Naive B cell (primary cell): ENCODE data around the gene WDR93. TPM values are rescaled to one million over a fixed set of nuclear protein-coding genes. Genes with fewer than 3 reads are reported as not detected.
A peak's percentile ranks its signal among the peaks of the same experiment; 100 is the strongest.

Source experiments
- ATAC-seq, 2 donors: fragments of 150-1000 bp; cut with Tn5 transposase; 2 replicates each; pipeline ENCODE4 v1.10.0; 2021; ENCODE audit warnings: low read depth in 2 of 2, mild to moderate bottlenecking in 2 of 2, moderate library complexity in 2 of 2
- DNase-seq: peaks from one replicate; pipeline ENCODE4 v3.0.0; 2022
- H3K27ac Mint-ChIP-seq, 6 donors: one replicate each; pipeline ENCODE4 v1.8.0; 2020 to 2022; ENCODE audit warnings: mild to moderate bottlenecking in 6 of 6, mixed read lengths in 6 of 6, moderate library complexity in 5 of 6, inconsistent platforms in 2 of 6
- H3K27me3 Mint-ChIP-seq, 3 donors: one replicate each; pipeline ENCODE4 v1.8.0; 2021 to 2022; ENCODE audit warnings: mixed read lengths in 3 of 3, mild to moderate bottlenecking in 1 of 3
- H3K36me3 Mint-ChIP-seq, 2 donors: one replicate each; pipeline ENCODE4 v1.8.0; 2020 to 2022; ENCODE audit warnings: mixed read lengths in 2 of 2, inconsistent platforms in 1 of 2, mild to moderate bottlenecking in 1 of 2
- H3K4me1 Mint-ChIP-seq, 3 donors: one replicate each; pipeline ENCODE4 v1.8.0; 2020 to 2022; ENCODE audit warnings: mixed read lengths in 3 of 3, inconsistent platforms in 1 of 3, mild to moderate bottlenecking in 1 of 3, moderate library complexity in 1 of 3
- H3K4me3 Mint-ChIP-seq, 8 donors: one replicate each; pipeline ENCODE4 v1.8.0; 2020 to 2022; ENCODE audit warnings: mild to moderate bottlenecking in 8 of 8, mixed read lengths in 8 of 8, moderate library complexity in 8 of 8, inconsistent platforms in 2 of 8
- H3K9me3 Mint-ChIP-seq, 7 donors: one replicate each; pipeline ENCODE4 v1.8.0; 2020 to 2022; ENCODE audit warnings: mixed read lengths in 7 of 7, mild to moderate bottlenecking in 5 of 7, inconsistent platforms in 2 of 7, moderate library complexity in 1 of 7
- polyA plus RNA-seq, 6 donors: library from polyadenylated mRNA; unstranded; fragments of 300-500 nt; fragmentation: Illumina TruSeq; gene quantifications; one replicate each; pipeline ENCODE4 v1.2.3, GENCODE V29; 2021; ENCODE audit warnings: low read depth in 6 of 6

Gene WDR93
- polyA plus RNA-seq, 6 donors from 2014 or later, result not detected

DNA sequence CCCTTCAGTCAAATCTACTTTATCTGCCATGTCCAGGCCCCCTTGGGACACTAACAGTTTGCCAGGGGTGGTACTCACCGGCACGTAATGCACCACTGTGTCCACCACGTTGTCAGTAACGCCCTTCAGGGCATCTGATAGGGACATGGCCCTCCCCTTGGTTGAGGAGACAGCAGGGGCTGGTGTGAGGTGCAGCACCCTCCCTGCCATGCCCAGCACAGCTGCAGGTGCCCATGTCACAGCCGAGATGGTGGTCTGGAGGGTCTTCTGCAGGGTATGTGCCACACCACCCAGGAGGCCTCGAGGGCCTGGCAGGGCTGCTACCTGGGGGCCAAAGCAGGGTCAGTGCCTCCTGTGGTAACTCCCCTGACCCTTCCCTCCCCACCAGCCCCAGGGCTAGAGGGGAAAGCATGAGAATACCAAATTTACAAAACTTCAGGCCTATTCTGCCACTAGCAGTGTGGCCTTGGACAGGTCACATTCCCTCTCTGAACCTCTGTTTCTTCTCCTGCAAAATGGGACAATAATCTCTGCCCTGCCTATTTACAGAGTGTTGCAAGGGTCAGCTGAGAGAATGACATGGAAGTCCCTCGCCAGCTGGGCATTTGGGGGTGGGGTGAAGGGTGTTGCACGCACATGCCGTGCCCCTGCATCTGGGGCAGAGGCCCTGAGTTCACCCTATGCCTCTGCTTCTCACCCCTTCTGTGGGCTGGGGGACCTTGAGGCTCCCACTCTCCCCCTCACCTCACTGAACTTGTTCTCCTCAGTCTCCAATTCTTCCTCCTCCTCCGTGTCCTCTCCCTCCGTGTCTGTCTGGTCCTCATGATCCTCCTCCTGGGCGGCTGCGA is 23.5 kb upstream of the WDR93 start:
- Mint-ChIP-seq H3K27ac (no peak overlapping the region), H3K9me3 (peaks cover 0 to 3% (median 0%) of the 10 kb centered on the region in 7 donors), H3K4me1 (peaks cover 0 to 4% (median 4%) of the 10 kb centered on the region in 3 donors), H3K36me3 (no peaks in the 10 kb centered on the region), H3K4me3 (no peak overlapping the region), H3K27me3 (peaks cover 26 to 57% (median 46%) of the 10 kb centered on the region in 3 donors)
- DNase-seq (no peak), ATAC-seq (no peak)

DNA sequence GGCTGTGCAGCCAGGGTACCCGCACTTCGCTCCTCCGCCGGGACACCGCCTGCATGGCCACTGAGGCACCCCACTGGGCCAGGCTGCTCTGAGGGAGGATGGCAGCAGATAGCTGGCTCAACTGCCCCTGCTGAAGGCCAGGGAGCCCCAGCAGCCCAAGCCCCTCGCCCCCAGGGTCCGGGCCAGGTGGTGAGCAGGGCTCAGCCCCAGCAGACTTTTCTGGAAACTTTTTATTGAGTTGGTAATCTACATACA is 23.0 kb upstream of the WDR93 start:
- Mint-ChIP-seq H3K27ac (no peak overlapping the region), H3K27me3 (peaks cover 21 to 53% (median 41%) of the 10 kb centered on the region in 3 donors), H3K9me3 (peaks cover 0 to 3% (median 0%) of the 10 kb centered on the region in 7 donors), H3K4me1 (peaks cover 0 to 4% (median 4%) of the 10 kb centered on the region in 3 donors), H3K36me3 (no peaks in the 10 kb centered on the region), H3K4me3 (no peak overlapping the region)
- ATAC-seq (no peak), DNase-seq (no peak)

DNA sequence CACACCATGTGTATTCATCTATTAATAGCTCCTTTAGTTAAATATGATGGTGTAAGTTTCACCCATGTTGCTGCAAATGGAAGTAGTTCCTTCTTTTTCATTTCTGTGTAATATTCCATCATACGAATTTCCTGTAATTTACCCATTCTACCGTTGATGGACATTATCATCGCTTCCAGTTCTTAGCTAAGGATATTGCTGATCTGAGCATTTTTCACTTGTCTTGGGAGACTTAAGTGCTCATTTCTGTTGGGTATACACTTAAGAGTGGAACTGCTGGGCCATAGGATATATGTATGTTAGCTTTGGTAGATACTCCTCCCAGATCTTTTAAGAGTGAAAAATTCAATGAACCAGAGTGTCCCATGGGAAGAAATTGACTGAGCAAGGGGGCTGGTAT is 22.4 kb upstream of the WDR93 start:
- Mint-ChIP-seq H3K27me3 (peaks cover 21 to 51% (median 38%) of the 10 kb centered on the region in 3 donors), H3K4me1 (peaks cover 0 to 4% (median 4%) of the 10 kb centered on the region in 3 donors), H3K27ac (no peak overlapping the region), H3K4me3 (no peak overlapping the region), H3K36me3 (no peaks in the 10 kb centered on the region), H3K9me3 (peaks cover 0 to 3% (median 0%) of the 10 kb centered on the region in 7 donors)
- ATAC-seq, result no peak
- no peak for DNase-seq

DNA sequence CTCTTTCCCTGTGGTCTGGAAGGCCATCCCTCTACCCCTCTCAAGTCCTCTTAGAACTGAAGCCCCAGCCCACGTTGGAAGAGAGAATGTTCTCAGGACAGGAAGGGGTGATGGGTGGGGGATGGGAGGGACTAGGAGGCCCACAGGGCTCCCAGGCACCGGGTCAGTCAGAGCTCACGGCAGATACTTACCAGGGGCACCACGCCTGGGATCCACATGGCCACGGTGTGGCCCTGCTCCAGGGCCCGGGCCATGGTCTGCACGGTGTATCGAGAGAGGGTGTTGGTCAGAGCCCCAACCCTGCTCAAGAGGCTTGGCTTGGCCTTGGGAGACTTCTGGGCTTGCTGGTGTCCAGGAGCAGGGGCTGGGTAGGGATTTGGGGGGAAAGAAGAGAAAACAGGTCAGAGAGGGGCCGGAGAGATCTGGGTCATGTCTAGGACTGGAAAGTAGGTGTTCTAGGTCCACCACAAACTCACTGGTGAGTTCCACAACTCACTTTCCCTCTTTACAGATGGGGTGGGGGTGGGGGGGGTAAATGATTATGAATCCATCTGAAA is 21.2 kb upstream of the WDR93 start:
- no peak overlapping the region for H3K4me3 Mint-ChIP-seq
- no peaks in the 10 kb centered on the region for H3K36me3 Mint-ChIP-seq
- peaks cover 0 to 4% (median 4%) of the 10 kb centered on the region in 3 donors for H3K4me1 Mint-ChIP-seq
- ATAC-seq (no peak), DNase-seq (no peak)
- peaks cover 0 to 3% (median 0%) of the 10 kb centered on the region in 7 donors for H3K9me3 Mint-ChIP-seq
- H3K27ac Mint-ChIP-seq, result no peak overlapping the region
- H3K27me3 Mint-ChIP-seq, result peaks cover 16 to 53% (median 35%) of the 10 kb centered on the region in 3 donors

DNA sequence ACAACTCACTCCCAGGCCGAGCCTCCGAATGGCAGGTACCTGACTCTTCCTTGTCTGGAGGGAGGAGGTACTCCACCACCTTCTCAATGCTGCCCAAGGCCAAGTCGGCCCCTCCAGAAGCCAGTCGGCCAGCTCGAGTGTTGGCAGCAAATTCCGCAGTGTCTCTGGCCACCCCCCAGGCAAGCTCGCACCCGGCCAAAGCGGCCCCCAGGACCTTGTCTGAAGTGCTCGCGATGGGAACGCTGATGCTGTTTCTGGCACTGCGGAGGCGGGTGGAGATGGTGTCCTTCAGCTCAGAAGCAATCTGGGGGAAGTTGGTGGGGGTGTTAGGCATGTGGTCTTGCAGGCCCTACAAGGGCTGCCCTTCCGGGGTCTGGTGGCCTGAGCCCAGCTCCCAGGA is 20.7 kb upstream of the WDR93 start:
- Mint-ChIP-seq H3K27ac (no peak overlapping the region), H3K9me3 (peaks cover 0 to 3% (median 0%) of the 10 kb centered on the region in 7 donors), H3K36me3 (no peaks in the 10 kb centered on the region), H3K4me1 (peaks cover 0 to 1% (median under 1%) of the 10 kb centered on the region in 3 donors), H3K4me3 (no peak overlapping the region), H3K27me3 (peaks cover 10 to 48% (median 29%) of the 10 kb centered on the region in 3 donors)
- no peak for DNase-seq
- no peak for ATAC-seq

DNA sequence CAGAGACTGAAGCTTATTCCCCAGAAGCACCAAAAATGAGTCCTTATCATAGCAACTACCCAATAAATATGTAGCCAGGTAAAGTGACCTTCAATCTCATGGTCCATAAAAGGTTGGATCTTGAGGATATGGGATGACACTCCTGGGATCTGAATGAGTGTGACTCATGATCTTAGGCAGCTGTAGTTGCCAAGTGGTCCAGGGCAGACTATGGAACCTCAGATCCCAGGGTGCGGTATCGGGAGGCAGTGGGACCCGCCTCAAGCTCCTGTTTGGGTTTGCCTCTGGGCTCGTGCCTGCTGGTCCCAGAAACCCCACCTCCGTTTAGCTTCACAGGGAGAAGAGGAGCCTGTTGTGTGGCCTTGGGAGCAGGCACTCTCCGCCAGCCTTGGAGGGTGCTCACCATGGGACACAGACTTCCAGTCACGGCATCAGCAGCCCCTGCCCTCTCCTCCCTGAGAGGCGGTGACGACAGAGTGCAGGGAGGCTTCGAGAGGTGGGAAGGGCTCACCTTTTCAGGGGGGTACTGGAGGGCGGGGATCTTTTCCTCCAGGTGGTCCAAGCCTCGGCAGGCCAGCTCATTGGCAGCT is 19.5 kb upstream of the WDR93 start:
- DNase-seq, result no peak
- Mint-ChIP-seq H3K9me3 (peaks cover 0 to 3% (median 0%) of the 10 kb centered on the region in 7 donors), H3K4me3 (no peak overlapping the region), H3K36me3 (no peaks in the 10 kb centered on the region), H3K27ac (no peak overlapping the region), H3K4me1 (no peaks in the 10 kb centered on the region), H3K27me3 (peaks cover 7 to 43% (median 26%) of the 10 kb centered on the region in 3 donors)
- no peak for ATAC-seq

DNA sequence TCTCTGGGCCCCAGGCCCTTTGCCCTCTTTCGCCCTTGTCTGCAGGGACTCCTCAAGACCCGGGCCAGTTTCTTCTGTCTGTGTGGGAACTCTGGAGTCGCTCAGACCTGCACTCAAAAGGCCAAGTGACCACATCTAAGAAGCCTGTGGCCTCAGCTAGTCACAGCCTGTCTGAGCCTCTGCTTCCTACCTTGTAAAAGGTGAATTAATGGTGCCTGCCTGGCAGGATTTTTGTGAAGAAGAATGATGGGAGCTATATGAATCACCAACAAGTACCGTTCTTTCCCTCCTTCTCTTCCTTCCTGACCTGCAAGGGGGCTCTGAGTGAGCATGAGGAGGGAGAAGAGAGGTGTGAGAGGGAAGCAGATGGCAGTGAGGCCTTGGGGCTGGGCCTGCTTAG is 18.9 kb upstream of the WDR93 start:
- no peaks in the 10 kb centered on the region for H3K4me1 Mint-ChIP-seq
- H3K27ac Mint-ChIP-seq, result no peak overlapping the region
- DNase-seq, result no peak
- H3K36me3 Mint-ChIP-seq, result no peaks in the 10 kb centered on the region
- peaks cover 7 to 37% (median 25%) of the 10 kb centered on the region in 3 donors for H3K27me3 Mint-ChIP-seq
- no peak overlapping the region for H3K4me3 Mint-ChIP-seq
- H3K9me3 Mint-ChIP-seq, result peaks cover 0 to 3% (median 0%) of the 10 kb centered on the region in 7 donors
- ATAC-seq, result no peak

DNA sequence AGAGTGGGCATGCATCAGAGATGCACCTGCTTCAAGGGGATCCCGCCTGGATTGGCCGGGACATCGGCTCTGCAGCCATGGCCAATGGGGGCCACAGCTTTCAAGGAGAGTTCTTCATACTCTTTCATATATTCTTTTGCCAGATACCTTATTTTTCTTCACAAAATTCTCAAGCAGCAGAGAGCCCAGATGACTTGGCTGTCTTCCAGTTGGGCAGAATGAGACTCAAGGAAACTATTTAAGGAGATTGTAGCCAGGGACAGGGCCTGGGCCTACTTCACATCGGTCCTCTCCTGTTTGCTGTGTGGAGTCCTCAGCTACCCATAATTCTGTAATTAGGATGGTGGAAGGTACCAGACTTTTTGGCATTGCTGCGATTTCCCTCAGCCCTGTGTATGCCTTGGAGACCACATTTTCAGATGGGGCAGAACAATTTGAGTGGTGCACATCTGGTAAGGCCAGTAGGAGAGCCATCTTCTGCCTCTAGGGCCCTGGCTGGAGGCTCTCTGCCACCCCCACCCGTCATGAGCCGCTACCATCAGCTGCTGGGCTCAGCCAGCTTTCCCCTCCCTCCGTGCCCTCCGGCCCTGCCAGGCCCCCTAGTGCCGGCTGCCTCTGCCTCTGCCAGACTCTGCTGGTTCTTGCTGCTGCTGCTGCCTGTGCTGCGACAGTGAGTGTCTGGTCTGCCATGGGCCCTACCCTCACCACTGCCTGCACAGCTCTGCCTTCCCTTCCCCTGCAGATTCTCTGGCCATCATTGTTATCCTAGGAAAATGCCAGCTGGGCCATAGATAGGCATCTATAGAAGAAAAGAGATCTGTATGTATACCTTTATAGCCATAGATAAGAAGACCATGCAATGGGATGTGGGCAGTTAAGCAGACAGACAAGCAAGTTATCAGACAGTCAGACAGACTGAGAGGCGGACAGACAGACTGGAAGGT is 18.1 kb upstream of the WDR93 start:
- Mint-ChIP-seq H3K9me3 (peaks cover 0 to 3% (median 0%) of the 10 kb centered on the region in 7 donors), H3K4me1 (no peaks in the 10 kb centered on the region), H3K27ac (no peak overlapping the region), H3K4me3 (no peak overlapping the region), H3K27me3 (peaks cover 7 to 32% (median 17%) of the 10 kb centered on the region in 3 donors), H3K36me3 (no peaks in the 10 kb centered on the region)
- ATAC-seq (no peak), DNase-seq (no peak)

DNA sequence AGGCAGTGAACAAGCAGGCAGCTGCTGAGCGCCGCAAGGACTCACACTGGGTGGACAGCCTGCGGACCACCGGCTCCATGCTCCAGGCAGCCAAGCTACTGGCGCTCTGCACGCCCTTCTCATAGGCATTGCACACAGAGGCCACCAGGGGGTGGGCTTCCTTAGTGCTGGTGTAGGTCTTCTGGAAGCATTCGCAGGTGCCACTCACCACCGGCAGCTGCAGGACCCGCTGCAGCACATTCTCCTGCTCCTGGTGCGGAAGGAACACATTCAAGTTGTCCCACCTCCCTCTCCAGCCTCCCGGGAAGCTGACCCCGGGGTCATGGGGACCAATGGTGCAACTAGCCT is 17.5 kb upstream of the WDR93 start:
- ATAC-seq (no peak), DNase-seq (no peak)
- Mint-ChIP-seq H3K9me3 (peaks cover 0 to 2% (median 0%) of the 10 kb centered on the region in 7 donors), H3K4me3 (no peak overlapping the region), H3K4me1 (no peaks in the 10 kb centered on the region), H3K27me3 (peaks cover 3 to 26% (median 11%) of the 10 kb centered on the region in 3 donors), H3K36me3 (no peaks in the 10 kb centered on the region), H3K27ac (no peak overlapping the region)

DNA sequence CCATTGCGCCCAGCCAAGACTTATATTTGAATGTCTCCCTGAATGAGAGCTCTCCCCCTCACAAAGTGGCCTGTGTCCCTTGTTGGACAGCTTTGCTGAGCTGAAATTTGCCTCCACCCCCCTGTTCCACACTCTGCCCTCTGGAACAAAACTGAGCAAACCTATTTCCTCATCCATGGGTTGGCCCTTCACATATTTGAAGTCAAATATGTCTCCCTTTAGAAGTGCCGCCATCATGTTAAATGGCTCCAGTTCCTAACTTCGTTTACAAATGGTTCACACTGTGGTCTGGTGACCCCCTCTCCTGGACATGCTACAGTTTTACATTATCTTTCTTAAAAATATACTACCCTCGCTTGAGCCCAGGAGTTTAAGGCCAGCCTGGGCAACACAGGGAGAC is 16.1 kb upstream of the WDR93 start:
- Mint-ChIP-seq H3K9me3 (no peaks in the 10 kb centered on the region), H3K27me3 (peaks cover 0 to 29% (median 7%) of the 10 kb centered on the region in 3 donors), H3K4me1 (no peaks in the 10 kb centered on the region), H3K4me3 (no peak overlapping the region), H3K27ac (no peak overlapping the region), H3K36me3 (no peaks in the 10 kb centered on the region)
- ATAC-seq, result no peak
- DNase-seq, result no peak

DNA sequence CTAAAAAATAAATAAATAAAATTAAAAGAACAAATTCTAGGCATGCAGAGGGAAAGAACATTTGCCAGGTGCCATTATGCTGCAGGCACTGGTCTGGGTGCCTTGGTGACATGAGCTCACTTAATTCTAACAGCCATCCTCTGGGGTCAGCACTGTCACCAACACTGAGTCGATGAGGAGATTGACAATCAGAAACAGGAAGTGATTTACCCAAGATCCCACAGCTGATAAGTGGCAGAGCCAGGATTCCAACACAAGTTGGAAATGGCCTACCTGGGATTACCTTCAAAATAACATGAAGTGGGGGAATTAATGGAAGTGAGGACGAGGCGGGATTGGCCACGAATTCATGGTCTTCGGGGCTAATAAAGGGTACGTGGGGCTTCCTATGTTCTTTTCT is 15.0 kb upstream of the WDR93 start:
- Mint-ChIP-seq H3K27ac (no peak overlapping the region), H3K36me3 (no peaks in the 10 kb centered on the region), H3K27me3 (peaks cover 0 to 25% (median 3%) of the 10 kb centered on the region in 3 donors), H3K4me1 (no peaks in the 10 kb centered on the region), H3K4me3 (no peak overlapping the region), H3K9me3 (no peaks in the 10 kb centered on the region)
- DNase-seq (no peak), ATAC-seq (no peak)

DNA sequence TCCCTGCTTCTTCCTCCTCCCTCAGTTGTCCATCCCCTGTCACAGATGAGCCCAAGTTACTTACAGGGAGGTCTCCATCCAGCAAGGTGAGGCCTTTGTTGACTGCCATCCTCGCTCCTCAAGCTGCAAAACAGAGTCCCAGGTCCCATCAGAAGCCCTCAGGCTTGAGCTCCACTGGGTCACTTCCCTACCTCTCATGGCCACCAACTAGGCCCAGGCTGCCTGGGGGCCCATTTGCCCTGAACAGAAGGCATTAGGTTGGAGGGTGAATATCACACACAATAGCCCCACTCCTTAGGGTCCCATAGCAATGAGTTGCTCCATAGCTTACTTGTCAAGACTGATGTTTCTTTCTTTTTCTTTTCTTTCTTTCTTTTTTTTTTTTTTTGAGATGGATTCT is 13.2 kb upstream of the WDR93 start:
- Mint-ChIP-seq H3K36me3 (peaks cover 0 to 5% of the 10 kb centered on the region in 2 donors), H3K27ac (no peak overlapping the region), H3K9me3 (no peaks in the 10 kb centered on the region), H3K4me3 (no peak overlapping the region), H3K27me3 (peaks cover 0 to 19% (median 0%) of the 10 kb centered on the region in 3 donors), H3K4me1 (no peaks in the 10 kb centered on the region)
- DNase-seq, result no peak
- ATAC-seq, result no peak

DNA sequence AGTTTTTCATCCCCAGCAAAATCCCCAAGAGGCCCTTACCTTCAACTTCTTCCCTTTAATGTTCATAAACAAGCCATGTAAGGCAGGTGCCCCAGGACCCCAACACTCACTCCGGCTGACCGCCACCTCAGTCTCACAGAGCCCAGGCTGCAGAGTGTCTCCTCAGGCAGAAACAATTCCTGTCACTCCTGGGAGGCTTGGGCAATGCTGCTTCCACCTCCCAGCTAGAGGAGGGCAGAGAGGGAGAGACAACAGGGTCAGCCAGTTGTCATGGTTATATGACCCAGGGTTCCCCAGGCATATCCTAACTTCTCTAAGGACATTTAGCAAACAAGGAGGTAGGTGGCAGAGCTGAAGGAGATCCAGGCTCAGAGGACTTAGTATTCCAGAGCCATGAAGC is 11.4 kb upstream of the WDR93 start, which contains the start of gene PLIN1:
TSS of gene PLIN1 (minus strand) at position 156 of the 400 bp plus-strand sequence. CDS start 1,878 bp downstream, outside the sequence.
- no peaks in the 10 kb centered on the region for H3K9me3 Mint-ChIP-seq
- ATAC-seq (no peak), DNase-seq (no peak)
- H3K27me3 Mint-ChIP-seq, result peaks cover 0 to 15% (median 0%) of the 10 kb centered on the region in 3 donors
- H3K36me3 Mint-ChIP-seq, result peaks cover 0 to 19% of the 10 kb centered on the region in 2 donors
- peak within 1 kb of the TSS in 2 of 6 donors; percentile 6 to 71 for H3K27ac Mint-ChIP-seq
- no peaks in the 10 kb centered on the region for H3K4me1 Mint-ChIP-seq
- no peak within 1 kb of the TSS for H3K4me3 Mint-ChIP-seq
